Amniotic epithelial cell (primary cell): Measurements from ENCODE around the gene ALG8.

Source experiments
- DNase-seq: peaks from one replicate; pipeline ENCODE4 v3.0.0-alpha.2; 2010; ENCODE audit warnings: low read depth

The ALG8 gene

DNA sequence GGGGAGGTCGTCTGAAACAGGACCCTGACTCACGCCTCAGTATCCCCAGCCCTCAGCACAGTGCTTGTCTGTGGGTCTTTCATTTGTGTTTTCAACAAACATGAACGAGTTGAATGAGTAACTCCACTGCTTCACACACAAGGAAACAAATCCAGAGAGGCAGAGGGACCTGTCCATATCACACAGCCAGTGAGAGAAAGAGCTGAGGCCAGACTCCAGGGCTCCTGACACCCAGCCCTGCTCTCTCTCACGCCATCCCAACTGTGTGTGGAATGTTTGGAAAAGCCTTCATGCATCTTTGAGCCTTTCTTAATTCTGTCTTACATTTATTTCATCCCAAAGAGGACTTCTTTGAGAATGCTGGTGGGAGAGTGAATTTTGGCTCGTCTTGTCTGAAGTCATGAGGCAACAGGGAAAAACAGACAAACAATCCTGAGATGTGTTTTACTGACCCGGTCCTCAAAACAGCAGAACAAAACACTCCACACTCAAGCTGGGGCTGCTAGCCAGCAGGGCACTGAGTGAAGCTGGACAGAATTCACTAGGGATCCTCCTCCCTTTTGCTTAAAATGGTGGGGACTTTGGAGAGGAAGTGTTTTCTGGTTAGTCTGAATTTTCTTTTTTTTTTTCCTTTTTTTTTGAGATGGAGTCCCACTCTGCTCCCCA, 19.7 kb upstream of the ALG8 start:
- DNase-seq = no peak

DNA sequence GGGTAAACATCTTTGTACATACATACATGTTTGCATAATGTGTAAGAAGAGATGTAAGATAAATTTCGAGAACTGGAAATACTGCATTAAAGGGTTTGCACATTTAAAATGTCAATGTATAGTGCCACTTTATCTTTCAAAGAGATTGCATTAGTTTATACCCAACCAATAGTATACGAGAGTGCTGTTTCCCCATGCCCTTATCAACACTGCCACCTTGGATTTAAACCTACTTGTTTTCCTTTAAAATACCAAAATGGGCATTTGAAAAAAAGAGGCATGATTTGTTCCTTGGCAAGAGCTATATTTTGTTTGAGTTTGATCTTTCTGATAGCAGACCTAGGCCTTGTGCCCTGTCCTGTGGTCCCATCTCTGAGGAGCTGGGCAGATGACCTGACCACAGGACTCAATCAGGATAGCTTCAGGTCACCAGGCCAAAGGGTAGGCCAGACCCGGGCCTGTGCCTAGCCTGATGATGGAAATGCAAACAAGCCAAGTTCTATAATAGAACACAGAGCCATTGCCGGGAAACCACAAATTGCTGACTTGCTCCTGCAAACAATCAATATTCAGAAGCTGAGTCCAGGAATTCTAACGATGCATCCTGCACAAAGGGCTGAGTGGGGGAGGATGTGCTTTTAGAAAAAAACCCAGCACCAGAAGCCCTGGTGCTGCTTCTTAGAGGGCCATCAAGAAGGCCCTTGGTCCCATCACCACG, 16.9 kb upstream of the ALG8 start:
- no peak for DNase-seq

DNA sequence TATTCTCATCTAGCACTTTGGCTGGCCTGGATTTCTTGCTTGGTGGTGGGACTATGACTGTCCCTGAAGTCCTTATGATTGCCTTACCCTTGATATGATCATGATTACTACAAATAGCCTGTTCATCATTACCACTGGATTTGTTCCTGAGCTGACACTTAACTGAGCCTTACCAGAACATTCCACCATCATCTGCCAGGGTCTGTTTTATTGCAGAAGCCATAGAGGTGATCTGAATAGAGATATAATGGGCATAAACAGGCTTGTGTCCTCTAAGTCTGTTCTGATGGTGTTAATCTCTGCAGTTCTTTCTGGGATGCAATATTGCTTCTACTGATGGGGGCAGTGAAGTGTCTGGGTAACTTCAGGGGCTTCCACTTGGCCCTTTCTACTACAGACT, 12.4 kb upstream of the ALG8 start:
- no peak for DNase-seq

DNA sequence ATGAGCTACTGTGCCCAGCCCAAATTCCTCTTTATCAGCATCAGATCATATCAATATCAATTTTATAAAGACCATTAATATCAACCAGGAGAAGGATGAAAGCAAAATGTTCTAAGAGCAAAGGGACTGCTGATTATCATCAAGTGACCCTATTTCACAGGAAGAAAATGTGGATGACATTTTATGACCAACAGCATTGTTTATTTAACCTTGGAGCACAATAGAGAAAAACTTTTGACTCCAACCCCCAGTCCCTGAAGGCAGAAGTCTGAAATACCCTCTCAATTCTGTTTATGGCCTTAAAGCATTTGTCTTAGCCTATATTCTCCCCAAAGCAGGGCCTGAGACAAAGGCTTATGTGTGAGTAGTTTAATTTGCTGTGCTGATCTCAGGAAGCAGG, 11.3 kb upstream of the ALG8 start:
- no peak for DNase-seq

DNA sequence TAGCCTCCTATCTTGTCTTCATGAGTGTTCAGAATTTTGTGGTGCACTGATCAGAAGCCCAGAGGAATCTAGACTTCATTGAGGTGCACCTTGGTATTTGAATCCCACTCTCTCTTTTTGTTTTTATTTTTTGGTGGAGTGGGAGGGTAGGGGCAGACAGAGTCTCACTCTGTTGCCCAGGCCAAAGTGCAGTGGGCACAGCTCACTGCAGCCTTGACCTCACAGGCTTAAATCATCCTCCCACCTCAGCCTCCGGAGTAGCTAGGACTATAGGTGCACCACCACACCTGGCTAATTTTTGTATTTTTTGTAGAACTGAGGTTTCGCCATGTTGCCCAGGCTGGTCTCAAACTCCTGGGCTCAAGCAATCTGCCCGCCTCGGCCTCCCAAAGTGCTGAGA, 10.9 kb upstream of the ALG8 start:
- no peak for DNase-seq

DNA sequence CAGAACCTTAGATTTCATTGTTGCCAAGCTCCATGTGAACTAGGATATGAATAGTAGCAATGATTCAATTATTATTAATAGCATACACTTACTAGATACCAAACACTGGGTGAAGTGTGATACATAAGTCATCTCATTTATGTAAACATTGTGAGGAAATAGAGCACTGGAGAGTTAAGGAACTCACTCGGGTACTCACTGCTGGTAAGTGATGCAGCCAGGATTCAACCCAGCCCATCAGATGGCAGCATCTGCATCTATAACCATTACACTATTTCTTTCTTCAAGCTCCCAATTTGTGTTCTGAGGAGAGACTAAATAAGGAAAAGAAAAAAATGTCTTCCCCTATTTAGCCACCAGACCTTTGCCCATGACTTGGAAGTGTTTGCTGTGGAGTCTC, 10.2 kb upstream of the ALG8 start:
- DNase-seq = peak; percentile 79

DNA sequence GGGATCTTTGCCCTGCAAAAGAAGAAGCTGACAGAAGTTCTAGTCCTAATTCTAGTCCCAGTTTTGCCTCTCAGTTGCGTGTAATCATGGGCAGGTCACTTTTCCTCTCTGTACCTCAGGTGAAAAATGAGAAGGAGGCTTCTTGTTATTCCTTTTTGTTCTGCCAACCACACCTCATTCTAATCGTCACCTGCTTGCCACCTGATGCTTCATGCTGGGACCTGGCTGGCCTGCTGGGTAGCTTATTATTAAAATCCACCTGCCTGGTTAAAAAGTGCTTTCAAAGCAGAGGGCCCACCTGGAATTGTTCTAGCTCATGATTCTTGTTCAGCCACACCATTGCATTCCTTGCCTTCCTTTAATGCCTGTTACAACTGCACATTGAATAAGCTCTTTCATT, 8.4 kb upstream of the ALG8 start:
- no peak for DNase-seq

DNA sequence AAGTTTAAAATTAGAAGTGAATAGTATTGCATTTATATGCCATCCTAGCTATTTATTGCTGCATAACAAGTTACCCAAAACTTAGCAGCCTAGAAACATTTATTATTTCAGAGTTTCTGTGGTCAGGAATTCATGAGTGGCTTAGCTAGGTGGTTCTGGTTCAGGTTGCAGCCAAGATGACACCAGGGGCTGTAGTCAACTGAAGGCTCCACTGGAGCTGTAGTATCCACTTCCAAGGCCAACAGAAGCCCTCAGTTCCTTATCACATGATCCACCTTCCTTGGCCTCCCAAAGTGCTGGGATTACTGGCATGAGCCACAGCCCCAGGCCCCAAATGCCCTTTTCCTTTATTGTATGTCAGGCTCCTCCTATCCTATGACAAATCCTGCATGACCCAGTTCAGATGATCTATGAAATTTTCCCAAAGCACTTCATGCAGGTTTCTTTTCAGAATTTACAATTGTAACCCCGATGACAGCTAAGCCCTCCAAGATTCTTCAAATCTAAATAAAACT, 6.1 kb upstream of the ALG8 start:
- DNase-seq = no peak

DNA sequence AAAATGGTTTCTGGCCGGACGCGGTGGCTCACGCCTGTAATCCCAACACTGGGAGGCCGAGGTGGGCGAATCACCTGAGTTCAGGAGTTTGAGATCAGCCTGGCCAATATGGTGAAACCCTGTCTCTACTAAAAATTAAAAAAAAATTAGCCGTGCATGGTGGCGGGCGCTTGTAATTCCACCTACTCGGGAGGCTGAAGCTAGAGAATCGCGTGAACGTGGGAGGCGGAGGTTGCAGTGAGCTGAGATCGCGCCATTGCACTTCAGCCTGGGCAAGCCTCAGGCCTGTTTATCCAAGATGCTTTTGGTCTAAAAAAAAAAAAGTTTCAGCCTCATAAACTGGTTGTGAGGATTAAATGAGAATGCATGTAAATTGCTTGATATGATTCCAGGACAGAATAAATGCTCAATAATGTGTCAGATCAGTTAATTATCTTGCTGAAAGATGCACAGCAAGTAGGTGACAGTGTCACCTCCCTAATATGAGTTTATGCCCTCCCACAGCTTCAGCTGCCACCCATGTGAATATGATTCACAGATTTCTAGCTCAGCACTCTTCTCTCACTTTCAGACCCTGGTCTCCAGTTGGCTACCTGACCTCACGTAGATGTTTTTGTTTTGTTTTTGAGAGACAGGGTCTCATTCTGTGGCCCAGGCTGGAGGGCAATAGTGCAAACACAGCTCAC, 1.1 kb upstream of the ALG8 start:
- DNase-seq = peak; percentile 8

DNA sequence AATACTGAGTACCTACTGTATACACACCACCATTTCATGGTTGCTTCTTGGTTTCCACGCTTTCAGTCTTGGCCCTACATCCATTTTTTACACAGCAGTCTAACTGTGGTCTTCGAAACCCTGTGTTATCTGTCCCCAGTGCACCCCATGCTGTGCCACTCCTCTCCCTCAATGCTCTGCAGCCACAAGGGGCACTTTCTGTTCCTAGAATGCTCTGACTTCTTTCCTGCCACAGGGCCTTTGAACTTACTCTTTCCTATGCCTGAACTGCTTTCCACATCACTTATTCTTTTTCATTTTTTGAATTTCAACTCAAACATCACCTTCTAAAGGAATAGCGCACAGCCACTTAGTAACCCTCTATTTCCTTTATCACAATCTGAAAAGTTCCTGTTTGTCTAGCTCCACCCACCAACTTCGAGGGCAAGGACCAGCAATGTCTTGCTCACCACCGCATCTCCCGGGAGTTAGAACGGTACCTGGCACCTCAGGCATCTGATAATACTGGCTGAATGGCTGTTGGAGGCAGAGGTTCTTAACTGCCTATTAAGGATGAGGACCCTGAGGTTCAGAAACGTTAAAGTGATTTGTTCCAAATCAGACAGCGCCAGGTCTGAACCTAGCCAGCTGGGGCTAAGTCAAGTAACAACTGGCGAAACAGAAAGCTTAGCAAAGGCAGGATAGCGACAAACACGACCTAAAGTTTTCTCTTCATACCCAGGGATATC, 568 bp downstream of the ALG8 start:
- DNase-seq = peak; percentile 65

DNA sequence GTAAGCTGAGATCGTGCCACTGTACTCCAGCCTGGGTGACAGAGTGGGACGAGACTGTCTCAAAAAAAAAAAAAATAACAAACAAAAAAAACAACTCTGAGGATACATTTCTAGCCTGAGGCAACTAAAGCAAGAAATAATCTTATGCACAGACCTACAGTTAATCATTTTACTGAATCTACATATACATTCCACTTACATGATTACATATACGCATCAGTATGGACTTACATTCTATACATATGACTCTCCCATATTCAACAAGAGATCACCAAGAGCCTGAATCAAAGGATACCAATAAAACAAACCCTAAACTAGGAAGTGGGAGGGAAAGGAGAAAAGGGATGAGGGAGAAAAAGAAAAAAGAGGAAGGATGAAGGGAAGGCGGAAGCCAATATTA, 1.1 kb downstream of the ALG8 start:
- no peak for DNase-seq

DNA sequence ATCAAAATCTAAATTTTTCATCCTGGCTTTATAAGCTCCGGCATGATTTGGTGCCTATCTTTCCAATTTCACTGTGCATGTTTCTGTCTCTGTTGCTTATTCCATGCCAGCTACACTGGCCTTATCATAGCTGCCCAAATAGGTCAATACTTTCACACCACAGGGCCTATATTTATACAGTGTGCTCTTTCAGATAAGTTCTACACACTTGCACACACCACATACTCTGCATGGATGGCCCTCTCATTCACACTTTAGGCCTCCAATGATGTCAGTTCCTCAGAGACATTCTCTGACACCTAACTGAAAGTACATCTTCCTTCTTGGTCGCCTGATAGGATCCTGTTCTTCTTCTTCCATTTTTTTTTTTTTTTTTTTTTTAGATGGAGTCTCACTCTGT, 7.0 kb downstream of the ALG8 start:
- DNase-seq = no peak

DNA sequence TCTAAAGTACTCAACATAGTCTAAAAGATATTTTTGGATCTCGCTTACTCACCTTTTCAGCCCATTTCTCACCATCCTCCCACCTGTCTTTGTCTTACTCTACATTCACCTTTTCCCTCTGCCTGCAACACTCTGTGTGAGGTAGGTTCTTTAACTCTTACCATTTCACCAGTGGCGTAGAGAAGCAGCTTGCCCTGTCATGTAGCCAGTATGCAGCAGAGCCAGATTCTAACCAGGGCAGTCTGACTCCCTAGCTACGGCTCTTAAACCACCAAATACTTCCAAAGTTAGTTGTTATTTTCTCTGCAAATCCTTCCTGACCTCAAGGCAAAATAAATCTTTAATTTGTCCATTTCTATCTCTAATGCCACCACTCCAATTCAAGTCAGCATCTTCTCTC, 7.5 kb downstream of the ALG8 start:
- DNase-seq = peak; percentile 37

DNA sequence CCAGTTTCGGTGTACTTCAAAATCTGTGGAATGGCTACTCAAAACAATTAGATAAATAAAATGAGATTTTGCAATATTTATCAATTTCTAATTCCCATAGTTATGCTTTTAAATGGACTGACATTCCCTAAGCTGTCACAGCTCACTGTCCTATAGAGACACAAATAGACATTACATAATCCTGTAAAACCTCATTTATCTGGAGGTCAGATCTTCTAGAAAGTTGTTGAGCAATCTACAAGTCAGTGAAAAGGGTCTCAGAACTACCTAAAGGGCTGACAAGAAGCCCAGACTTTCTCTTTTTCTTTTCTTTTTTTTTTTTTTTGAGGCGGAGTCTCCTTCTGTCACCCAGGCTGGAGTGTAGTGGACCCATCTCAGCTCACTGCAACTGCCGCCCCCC, 12.0 kb downstream of the ALG8 start:
- DNase-seq = no peak

DNA sequence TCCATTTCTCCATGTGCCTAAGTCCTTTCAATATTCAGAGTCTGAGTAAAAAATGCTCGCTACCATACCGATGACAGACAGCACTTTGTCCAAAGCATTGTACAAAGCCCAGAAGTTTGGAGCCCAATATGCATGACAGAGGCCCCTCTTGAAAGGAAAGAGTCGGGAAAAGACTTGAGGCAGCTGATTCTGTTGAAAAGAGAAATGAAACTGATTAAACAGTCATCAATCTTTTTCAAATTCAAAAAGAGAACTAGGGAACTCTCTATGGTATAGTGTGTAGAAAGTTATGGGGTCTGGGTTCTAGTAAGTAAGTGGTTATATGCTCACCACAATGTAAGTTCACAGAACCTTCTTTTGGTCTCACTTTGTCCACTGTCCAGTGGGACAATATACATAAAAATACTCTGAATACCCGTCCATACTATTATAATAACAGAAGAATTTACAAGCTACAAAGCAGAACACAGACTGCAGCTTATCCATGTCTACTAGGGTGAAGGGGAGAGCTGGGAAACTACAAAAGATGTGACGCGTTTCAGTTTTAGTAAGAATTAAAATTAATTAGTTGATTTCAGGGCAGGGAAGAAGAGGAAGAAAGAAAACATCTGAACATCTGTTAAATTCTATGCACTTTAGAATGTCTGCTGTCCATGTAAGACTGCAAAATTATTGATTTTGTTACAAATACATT, 26.7 kb downstream of the ALG8 start:
- DNase-seq = no peak

DNA sequence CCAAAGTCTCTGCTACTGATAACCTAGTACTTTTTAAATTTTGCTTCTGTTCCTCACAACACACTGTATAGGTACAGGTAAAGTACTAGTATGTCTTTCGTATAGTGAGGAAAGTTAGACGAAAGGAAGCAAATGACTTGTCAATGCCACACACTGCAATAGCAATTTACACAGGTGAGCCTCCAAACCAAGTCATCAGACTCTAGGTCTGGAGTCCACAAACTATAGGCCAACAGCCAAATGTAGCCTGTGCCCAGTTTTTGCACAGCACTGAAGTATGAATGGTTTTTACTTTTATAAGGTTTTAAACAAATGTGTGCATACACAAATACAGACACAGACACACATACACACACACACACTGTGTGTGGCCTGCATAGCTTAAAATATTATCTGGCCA, 28.1 kb downstream of the ALG8 start:
- DNase-seq = no peak

DNA sequence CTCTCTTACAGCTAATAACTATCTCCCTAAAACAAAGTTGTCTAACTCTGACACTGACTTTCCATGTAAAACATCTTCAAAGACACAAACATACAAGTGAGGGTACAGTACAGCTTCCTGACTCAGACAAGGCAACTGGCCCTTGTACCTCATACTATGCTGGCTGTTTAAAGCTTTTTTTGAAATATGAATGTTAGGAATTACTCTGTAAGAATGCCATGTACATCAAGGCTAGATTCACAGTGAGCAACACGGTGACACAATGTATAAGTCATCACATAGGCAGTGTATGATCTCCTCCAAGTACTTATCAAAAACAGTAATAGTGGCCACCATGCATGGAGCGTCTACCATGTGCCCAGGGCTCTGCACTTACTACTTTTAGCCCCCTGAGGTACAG, 28.6 kb downstream of the ALG8 start:
- DNase-seq = peak; percentile 31

DNA sequence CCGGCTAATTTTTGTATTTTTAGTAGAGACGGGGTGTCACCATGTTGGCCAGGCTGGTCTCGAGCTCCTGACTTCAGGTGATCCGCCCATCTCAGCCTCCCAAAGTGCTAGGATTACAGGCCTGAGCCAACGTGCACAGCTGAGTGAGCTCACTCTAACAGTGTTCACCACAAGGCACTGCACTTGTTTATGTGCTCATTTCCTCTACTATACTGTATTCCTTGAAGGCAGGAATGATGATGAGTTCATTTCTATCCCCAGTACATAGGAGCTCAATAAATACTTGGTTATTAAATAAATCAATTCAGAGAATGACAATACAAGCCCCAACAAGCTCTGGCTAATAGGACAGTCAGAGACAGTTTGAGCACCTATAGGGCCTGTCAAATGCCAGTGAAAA, 29.1 kb downstream of the ALG8 start:
- DNase-seq = no peak

DNA sequence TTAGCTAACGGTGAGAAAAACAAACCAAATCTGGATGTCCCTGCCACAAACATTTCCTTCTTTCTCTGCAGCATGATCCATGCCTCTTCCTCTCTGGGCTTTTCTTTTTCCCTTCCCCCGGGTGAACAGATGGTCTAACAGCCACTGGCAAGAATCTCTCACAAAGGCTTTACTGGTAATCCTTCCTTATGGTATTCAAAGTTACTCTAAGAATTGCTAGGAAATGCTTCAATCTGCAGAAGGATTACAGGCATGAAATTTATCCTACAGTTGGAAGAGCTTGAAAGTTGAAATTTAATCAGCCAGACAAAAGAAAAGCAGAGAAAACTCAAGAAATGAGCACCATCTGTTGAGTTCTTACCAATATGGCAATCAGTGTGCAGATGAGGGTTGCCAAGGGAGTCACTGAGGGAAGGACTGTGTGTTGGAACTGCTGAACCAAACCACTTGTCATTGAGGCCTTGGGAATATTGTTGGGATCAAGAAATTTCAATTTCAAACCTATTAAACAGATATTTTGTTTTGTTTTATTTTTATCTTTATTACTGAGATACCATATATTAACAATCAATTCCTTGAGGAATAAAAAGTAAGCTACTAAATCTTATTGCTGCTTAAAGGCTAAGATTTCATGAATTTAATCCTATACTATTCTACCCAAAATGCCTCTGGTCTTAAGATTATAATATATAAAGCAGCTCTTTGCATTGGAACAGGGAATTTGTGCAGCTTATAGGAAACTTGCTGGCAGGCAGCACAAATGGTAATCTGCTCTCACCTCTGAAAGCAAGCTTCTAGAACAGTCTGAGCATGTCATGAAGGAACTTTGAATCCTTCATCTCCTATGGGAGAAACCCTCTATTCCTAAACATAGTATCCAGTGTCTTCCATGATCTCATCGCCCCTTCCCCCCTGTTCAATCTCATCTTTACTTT, 30.1 kb downstream of the ALG8 start:
- DNase-seq = no peak

DNA sequence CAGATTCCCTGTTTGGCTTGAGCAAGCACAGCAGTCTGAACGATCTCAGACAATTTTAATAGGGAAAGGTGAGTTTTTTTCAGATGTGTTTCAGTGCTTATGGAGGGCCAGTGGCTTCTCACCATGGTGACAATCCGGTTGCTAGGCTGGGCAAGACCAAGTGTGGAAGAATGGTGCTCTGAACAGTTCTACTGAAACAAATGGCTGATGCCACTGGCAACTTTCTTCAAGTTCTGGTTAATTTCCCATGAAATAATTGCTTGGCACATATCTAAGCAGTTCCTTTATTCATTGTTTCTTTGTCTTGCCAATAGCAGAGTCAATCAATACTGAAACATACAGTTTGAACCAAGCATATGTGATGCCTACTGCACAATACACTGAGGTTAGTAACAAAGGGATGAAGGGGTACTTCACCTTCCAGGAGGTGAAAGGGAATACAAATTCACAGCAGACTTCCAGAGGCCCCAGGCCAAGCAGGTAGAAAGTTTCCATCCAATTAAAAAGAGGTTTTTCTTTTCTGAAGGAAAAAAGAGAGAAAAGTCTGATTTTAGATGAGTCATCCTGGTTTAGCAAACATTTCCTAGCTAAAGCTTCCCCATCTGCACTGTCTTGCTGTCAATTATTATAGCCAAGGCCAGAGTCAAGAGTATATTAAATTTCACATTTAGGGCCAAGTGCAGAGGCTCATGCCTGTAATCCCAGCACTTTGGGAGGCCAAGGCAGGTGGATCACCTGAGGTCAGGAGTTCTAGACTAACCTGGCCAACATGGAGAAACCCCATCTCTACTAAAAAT, 38.6 kb downstream of the ALG8 start:
- DNase-seq = no peak
